OCI-LY7 (cell line): ENCODE results near the gene LRRC1.

ENCODE experiments used
- EZH2phosphoT487 ChIP-seq: fragments of 200-600 bp; sonication (generic); IDR thresholded peaks from 2 replicates; pipeline ENCODE4 v1.6.1; 2018; ENCODE audit warnings: low read depth, borderline replicate concordance, mild to moderate bottlenecking, mixed run types, antibody characterized with exemption, low read length, moderate library complexity, mixed read lengths
- TF ChIP-seq, protein P1 (sequence below): fragments of 200-600 bp; sonication (generic); conservative IDR thresholded peaks from 2 replicates; pipeline ENCODE4 v1.5.1; 2014; ENCODE audit warnings: mild to moderate bottlenecking, antibody characterized with exemption, low read length, moderate library complexity, mixed read lengths

- TF ChIP-seq, protein P1, sequence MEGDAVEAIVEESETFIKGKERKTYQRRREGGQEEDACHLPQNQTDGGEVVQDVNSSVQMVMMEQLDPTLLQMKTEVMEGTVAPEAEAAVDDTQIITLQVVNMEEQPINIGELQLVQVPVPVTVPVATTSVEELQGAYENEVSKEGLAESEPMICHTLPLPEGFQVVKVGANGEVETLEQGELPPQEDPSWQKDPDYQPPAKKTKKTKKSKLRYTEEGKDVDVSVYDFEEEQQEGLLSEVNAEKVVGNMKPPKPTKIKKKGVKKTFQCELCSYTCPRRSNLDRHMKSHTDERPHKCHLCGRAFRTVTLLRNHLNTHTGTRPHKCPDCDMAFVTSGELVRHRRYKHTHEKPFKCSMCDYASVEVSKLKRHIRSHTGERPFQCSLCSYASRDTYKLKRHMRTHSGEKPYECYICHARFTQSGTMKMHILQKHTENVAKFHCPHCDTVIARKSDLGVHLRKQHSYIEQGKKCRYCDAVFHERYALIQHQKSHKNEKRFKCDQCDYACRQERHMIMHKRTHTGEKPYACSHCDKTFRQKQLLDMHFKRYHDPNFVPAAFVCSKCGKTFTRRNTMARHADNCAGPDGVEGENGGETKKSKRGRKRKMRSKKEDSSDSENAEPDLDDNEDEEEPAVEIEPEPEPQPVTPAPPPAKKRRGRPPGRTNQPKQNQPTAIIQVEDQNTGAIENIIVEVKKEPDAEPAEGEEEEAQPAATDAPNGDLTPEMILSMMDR: no peak
- TF ChIP-seq EZH2phosphoT487: no peak
Observed at GRCh38 chr6:53874964-53875363, 80.2 kb downstream of the LRRC1 start.
